ENCODE data around the gene TRMT44.
A peak's percentile ranks its signal among the peaks of the same experiment; 100 is the strongest.

The TRMT44 gene

DNA sequence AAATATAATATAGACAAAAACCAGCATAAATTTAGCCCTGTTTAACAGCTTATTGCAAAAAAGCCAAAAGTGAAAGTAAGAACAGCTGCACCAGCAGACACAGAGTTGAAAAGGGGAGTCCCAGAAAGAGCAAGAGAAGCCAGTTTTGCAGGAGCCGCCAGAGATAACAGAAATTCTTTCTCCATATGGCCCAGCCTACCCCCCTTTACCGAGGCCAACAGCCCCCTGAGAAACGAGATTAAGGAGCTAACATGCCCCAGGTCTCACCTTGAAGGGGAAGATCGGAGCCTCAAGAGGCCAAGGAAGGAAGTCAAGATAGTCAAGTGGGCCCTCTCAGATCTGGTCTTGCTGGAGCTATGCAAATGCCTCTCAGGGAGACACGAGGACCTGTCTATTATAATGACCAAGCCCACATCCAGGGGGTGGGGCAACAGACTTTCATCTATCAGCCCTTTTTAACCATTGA lies 4.9 kb upstream of the TRMT44 start:
- no peak for DNase-seq (ENCODE audit: low read depth)

DNA sequence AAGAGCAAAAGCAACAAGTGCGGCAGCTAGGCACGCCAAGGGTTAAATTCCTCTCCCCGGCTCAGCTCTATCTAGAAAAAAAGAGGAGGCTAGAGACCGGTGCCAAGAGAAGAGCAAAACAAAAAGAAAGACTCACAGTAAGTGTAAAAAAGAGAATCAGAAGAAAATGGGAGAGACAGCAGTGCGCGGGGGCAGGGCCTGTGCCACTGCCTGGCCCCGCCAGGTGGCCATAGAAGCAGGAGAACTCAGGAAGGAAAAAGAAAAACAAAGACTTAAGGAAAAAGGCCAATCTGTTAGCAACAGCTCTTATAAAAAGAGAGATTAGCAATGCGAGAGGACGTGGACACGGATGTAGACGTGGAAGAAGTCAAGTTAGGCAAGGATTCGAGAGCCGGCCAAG lies 3.3 kb upstream of the TRMT44 start:
- DNase-seq (ENCODE audit: low read depth): no peak

DNA sequence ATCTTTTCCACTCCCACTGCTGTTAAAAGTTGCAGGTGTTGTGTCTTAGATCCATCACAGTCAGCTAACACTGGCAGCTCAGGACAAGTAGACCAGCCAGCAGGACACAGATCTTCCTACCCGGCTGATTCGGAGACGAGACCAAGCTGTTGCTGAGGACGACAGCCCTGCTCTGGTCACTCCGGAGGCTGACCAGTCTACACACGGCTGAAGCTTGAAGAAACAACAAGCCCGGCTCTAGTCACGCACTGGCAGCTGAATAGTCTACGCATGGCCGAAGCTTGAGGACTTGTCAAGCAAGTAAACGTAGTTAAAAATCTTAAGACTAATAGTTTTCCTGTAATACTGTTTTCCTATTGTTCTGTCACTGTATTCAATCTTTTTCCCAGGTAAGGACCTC lies 1.8 kb upstream of the TRMT44 start:
- no peak for DNase-seq (ENCODE audit: low read depth)

DNA sequence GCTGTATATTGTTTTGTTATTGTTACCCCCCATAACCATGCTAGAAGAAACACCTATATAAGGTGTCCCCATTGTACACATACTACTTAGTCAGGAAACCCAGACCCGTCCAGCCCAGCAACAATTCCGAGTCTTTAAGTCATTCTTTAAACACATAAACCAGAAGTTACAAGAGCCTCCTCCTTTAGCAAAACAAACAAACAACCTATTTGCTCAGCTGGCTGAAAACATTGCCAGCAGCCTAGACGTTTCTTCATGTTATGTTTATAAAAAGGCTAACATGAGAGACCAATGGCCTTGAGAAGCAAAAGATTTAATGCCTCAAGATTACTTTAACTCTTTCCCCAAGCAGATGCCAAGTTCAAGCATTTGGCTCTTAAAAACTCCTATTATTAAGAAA lies 1.4 kb upstream of the TRMT44 start:
- no peak for DNase-seq (ENCODE audit: low read depth)

DNA sequence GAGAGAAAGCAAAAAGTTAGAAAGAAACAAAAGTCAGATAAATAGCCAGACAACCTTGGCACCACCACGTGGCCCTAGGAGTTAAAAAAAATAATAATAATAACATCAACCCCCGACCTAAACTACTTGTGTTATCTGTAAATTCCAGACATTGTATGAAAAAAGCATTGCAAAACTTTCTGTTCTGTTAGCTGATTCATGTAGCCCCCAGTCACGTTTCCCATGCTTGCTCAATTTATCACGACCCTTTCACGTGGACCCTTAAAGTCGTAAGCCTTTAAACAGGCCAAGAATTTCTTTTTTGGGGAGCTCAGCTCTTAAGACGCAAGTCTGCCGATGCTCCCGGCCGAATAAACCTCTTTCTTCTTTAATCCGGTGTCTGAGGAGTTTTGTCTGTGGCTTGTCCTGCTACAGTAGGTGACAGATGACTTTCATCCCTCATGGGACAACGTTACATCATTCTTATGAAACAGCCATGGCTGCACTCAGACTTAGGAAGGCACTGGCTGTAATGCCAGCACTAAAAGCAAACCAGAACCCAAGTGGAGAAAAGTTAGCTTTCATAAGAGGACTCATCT lies 574 bp upstream of the TRMT44 start:
- DNase-seq (ENCODE audit: low read depth): no peak

DNA sequence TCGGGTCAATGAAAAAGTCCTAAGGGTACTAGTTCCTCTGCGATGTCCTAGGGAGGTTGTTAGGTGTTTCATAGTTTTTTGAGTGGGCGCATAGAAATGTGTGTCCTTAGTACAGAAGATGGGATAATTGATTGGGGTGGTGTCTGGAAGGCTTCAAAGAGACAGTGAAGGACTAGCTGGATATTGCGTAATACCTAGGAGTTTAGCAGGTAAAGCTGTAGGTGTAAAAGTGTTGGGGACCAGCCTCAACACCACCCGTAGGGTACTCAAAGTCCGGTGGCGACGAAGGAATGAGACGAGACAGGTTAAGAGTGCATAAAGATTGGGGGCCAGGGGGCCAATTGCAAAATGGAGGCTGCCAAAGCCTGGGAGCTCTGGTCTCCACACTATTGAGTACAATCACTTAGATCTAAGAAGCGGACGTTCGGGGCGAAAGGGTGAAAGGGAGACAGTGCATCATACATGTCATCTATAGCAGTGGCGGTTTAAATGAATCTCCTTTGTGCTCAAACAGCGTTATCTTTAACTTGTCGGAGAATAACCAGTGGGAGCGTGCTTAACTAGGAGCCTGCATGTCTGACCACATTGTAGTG lies 1.0 kb downstream of the TRMT44 start:
- DNase-seq (ENCODE audit: low read depth): no peak

DNA sequence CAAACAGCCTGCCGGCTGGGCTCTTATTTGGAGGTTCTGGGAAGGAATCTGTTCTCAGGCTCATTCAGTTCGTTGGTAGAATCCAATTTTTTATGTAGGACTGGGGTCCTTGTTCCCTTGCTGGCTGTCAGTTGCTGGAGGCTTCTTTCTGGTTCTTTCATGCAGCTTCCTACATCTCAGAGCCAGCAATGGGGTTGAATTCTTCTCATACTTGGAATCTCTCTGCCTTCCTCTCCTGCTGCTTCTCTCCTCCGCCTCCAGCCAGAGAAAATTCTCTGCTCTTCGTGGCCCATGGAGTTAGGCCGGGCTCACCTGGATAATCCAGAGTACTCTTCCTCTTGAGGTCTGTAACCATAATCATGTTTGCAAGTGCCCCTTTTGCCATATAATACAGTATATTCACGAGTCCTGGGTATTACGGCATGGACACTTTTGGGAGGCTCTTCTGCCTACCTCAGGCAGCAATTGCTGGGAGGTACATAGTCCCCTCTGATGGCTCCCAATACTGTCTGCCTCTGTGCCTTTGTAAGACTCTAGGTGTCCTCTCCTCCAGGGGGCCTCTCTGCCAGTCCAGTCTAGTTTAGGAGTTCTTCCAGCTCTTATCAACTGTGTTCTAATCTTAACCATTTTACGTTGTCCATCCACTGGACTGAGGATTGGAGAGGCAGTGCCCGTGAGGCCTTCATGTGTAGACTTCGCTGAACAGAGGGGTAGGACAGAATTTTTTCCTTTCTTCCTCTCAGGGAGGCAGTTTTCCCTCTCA lies 2.2 kb downstream of the TRMT44 start:
- no peak for DNase-seq (ENCODE audit: low read depth)

DNA sequence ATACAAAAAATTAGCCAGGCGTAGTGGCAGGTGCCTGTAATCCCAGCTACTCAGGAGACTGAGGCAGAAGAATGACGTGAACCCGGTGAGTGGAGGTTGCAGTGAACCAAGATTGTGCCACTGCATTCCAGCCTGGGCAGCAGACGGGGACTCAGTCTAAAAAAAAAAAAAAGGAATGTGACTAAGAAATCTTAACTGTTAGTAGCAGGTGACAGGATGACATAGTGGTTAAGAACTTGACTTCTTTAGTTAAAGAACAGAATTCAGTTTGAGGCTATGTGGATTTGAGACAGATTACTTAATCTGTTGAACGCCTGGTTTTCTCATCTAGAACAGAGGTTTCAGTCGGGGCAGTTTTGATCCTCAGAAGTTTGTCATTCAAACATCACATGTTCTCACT lies 3.2 kb downstream of the TRMT44 start:
- DNase-seq (ENCODE audit: low read depth): no peak

DNA sequence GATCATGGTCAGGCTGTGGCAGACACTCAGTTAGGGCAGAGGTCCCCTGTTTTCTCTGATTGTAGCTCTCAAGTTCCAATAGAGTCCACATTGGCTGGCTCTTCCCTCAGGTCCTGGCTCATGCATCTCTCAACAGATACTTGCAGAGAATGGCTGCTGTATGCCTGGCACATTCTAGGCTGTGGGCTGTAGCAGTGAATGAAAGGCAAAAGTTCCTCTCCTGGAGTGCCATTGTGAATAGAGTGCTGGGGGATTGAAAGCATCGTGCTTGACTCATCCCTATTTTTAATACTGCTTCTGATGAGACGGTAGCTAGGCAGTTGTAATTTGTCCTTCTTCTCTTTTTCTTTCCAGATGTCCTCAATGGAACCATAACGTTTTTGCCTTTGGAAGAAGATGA lies 5.5 kb downstream of the TRMT44 start:
- no peak for DNase-seq (ENCODE audit: low read depth)

DNA sequence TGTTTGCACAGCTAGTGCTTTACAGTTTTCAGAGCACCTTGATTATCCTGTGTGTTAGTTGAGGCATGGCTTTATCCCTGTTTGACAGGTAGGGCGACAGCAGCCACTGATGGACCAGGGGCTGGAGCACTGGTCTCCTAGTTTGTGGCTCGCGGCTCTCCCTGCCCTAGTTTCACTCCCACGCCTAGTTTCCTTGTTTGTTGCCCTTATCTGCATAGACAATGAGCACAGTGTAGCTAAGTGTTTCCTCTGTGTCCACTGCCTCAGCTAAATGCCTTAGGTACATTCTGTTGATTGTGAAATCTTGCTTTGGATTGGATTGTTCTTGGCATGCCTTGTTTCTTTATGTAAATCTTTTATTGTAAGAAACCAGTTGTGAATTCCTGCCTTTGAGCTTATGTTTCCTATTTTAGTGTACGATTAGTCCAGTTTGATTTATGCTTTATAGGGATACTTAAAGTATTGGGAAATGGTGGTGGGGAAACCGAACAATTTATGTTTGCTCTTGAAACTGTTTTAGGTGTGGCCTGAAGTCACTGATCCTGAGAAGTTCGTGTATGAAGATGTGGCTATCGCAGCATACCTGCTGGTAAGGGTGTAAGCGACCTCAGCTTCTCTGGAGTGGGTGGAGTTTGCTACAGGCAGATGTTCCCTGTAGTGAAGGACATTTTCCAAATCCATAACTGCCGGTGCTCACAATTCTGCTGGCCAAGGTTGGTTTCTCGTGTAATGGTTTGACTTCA lies 11.0 kb downstream of the TRMT44 start:
- DNase-seq (ENCODE audit: low read depth): no peak

DNA sequence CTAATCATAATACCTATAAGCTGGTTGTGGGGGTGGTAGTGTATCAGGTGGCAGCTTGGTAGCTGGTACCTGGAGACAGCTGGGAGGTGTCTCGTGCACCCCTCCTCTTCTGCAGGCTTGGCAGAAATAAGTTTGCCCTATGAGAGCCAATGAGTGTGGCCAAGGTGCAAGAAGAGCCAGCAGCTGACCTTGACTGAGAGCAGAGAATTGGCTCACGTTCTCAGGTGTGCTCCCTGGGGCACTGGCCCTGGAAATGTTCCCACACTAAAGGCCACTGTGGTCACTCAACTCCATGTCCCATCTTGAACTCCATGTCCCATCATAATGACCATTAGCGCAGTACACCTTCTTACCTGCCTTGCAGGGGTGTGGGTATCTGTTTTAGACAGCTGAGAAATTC lies 13.4 kb downstream of the TRMT44 start:
- no peak for DNase-seq (ENCODE audit: low read depth)

DNA sequence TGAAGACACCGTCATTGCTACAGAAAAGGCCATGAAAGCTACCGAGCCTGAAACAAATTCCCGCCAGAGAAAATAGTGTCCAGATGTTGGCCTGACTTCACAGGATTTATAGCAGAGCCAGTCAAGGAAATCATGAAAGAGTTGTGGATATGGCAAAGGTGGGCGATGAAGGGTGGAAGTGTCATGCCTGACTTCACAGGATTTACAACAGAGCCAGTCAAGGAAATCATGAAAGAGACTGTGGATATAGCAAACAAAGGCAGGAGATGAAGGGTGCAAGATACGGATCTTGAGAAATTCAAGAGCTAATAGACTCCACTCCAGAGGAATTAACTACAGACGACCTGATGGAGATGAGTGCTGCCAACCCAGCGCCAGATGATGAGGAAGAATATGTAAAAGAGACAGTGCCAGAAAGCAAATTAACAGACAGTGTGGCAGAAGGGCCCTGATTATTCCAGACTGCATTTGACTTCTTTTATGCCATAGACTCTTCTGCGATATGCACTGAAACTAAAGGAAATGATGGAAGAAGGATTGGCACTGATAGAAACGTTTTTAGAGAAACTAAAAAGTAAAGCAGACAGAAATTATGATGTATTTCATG lies 17.2 kb downstream of the TRMT44 start:
- DNase-seq (ENCODE audit: low read depth): no peak

DNA sequence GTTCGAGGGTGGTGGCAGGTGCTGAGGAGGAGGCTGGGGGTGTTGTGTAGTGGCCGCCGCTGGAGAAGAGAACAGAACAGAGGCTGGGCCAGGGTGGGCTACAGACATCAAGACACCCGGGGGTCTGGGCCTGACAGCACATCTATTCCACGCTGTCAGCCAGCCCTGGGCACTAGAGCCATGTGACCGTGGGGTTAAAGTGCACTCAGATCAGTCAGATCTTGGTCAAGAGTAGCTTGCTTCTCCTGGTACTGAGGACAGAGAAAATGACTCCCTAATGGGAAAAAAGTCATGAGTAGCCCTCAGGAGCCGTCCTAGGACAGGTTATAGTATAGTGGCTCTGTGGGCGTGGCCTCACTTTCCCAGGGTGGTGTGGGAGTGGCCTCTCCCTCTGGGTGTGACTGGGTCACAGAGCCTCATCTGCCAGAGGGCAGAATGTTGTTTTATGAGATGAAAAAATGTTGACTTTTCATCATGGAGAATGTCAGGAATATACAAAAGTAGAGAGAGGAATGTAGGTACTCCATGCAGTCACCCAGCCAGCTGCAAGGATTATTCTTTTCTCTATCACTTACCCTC lies 19.4 kb downstream of the TRMT44 start:
- no peak for DNase-seq (ENCODE audit: low read depth)

DNA sequence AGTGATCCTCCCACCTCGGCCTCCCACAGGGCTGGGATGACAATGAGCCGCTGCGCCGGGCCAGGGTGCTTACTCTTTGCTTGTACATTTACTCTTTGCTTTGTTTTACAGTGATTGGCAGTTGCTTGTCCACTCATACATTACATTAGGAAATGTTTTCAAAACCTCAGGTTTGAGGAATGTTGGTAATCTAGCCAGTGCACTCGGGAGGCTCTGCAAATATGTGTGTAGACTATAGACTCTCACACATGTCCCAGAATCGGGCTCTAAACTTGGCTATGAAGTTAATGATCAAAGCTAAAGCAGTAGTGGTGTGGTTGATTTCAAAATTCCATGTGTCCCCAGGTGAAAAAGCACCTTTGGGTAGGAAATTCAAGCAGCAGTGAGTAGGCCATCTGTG lies 20.5 kb downstream of the TRMT44 start:
- DNase-seq (ENCODE audit: low read depth): no peak

DNA sequence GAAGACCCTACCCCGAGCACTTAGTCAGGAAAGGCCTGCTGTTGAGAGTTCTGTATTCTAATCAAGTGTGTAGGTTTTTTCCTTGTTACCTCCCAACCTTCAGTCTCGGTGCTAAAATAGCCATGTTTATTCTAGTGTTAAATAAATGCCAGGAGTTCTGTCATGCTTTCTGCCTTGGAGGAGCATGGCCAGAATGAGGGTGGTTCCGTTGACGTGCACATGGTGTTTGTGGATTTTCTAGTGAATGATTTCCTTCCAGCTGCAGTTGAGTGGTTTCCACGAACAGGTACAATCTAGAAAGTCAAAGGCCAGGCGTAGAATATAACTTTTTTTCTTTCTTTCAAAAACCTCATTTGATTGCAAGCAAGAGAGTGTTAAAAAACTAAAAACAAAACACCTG lies 21.0 kb downstream of the TRMT44 start:
- no peak for DNase-seq (ENCODE audit: low read depth)

DNA sequence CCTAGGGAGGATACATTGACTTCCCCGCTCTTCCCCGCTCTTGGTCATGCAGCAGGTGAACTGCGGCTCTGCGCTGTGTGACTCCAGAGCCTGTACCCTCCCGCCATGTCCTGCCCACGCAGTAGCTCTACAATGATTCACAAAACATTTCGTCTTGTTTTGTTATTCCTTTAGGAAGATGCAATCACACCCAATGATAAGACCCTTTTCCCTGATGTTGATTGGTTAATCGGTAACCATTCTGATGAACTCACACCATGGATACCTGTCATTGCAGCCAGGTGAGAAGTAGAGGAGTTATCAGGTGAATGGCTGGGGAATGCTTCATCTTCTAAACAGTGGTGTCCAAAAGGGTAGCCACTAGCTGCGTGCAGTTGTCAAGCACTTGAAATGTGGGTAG lies 23.2 kb downstream of the TRMT44 start:
- no peak for DNase-seq (ENCODE audit: low read depth)

DNA sequence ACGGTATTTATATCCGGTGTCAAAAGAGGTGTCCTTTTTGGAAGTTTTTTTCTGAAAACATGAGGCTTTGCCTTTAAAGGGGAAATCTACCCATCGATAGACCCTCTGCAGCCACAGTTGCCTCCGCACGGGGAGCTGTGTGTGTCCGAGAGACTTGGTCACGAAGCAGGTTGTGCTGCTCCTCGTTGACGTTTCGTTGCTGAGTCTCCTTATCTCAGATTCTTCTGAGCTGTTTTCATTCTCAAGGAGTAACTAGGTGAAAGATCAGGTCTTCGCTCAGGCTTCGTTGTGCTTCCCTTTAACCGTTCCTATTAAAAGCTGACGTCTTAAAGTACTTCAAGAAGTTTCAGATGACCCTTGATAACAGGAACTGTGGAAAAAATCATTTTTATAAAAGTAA lies 23.8 kb downstream of the TRMT44 start:
- DNase-seq (ENCODE audit: low read depth): no peak

DNA sequence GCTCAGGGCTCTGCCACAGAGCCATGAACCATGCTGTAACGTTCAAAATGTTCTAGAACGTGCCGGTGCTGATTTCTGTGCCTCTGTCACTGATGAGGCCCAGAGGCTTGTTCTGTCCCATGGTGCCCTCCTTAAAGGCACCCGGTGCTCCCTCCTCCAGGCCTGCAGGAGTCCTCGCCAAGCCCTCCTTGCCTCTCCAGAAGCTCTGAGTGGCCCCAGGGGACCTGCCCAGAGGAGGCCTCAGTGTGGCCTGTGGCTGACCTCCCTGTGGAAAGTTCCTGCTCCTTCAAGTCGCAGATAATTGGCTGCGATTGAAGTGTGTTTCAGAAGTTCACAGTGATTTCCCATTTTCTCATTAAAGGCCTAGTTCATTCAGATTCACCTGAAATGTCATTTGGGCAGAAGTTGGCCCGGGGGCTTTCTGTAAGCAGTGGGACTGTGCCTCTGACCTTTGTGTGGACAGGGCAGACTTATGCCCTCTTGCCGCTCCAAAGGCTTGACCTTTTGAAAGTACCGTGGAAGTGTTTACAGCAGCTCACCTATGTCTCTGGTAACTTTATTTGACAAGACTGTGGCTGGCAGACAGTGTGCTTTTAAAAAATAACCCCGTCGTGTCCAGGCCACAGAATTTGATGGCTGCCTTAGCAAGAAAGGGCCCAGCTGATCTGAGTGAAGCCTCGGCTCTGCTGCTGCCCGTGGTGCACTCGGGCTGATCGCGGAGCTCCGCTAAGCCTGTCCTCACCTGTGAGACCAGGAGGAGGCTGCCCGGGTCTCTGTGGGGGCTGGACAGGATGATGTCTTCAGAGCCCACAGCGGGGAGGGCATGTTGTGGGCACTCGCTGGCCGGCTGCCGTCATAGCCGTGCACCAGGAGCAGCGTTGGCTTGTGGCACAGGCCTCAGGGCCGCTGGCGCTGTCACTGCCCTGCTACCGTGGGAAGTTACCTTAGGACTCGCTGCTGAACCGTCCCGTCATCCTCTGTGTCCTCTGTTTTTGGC lies 25.3 kb downstream of the TRMT44 start:
- no peak for DNase-seq (ENCODE audit: low read depth)

DNA sequence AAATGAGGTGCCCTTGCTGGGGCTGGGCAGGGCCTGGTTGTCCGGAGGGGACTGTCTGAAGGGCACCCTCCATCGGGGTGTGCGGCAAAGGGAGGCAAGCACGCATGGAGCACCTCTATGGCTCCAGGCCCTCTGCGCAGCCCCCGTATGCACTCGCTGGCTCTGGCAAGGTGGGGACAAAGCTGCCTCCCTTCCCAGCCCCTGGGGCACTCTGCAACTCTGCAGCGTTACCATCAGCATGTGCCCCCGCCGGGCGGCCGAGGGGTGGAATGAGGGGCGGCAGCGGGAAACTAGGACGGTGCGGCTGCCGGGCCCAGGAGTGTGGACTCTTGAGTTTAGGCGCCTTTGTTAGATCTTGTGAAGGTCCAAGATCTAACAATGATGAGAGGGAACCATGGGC lies 26.4 kb downstream of the TRMT44 start:
- no peak for DNase-seq (ENCODE audit: low read depth)

DNA sequence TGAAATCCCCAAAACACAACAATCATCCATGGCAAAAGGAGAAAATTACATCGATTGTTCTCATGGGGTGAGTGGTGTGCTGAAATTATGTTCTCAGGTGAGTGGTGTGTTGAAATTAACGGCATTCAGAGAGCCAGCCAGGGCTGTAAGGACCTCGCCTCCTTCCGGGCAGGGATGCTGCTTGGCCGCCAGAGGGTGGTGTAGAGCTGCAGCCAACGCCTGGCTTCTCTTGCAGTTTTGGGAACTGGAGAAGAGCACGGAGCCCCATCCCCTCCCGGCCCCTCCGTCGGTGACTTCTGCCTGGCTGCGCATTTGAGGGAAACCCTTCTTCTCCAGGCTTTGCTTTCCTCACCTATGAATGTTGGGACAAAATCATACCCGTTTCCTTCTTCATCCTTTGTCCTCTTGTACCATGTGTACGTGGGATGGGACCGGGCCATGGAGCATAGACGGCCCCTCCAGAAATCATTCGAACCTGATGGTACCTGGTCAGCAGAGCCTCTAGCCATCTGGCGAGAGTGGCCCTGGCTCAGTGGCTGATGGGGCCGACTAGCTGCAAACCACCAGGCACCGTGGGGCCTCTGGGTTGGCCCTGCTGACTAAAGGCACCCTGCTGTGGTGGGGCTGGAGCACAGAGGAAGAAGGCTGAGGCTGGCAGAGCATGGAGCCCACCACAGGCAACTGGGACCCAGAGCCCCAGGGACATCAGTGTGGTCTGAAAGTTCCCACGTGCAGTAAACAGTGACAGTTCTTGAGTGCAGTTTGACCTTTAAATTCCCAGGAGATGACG lies 28.4 kb downstream of the TRMT44 start:
- peak; percentile 37 for DNase-seq (ENCODE audit: low read depth)
